Inflammatory macrophage (primary cell): ENCODE results near the gene ARHGEF3.
A peak's percentile ranks its signal among the peaks of the same experiment; 100 is the strongest.

Source experiments
- DNase-seq, 2 donors: peaks; one replicate each; pipeline ENCODE4 v3.0.0-alpha.2; 2020 to 2022

Gene ARHGEF3

DNA sequence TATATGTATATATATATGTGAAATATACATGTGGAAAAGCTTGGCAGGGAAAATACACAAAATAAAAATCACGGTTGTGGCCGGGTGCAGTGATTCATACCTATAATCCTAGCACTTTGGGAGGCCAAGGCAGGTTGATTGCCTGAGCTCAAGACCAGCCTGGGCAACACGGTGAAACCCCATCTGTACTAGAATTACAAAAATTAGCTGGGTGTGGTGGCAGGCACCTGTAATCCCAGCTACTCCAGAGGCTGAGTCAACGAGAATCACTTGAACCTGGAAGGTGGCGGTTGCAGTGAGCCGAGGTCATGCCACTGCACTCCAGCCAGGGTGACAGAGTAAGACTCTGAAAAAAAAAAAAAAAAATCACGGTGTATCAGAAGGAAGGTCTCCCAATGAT lies 20.8 kb upstream of the ARHGEF3 start:
- DNase-seq, result no peak

DNA sequence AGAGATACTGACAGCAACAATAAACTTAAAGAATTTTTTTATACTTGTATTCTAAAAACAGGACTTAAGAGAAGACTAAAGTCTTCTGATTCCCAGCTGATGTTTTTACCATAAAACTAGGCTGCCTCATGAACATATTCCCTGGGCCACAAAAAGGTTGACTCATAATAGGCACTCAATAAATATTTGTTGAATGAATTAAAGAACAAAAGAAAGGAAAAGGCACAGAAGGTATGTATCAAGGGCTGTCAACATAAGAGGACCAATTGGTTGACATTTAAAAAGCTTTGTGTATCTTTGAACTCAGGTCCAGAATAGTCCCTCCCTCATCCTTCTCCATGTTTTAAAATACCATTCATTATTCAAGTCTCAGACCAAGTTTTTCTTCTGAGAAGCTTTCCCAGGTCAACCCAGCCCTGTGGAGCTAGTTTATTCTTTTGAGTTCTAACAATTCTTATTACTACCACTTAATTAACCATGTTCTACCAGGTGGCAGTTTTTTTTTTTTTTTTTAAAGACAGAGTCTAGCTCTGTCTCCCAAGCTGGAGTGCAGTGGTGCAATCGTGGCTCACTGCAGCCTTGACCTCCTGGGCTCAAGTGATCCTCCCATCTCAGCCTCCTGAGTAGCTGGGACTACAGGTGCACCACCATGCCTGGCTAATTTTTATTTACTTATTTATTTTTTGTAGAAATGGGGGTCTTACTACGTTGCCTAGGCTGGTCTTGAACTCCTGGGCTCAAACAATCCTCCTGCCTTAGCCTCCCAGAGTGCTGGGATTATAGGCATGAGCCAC lies 17.5 kb upstream of the ARHGEF3 start:
- no peak for DNase-seq

DNA sequence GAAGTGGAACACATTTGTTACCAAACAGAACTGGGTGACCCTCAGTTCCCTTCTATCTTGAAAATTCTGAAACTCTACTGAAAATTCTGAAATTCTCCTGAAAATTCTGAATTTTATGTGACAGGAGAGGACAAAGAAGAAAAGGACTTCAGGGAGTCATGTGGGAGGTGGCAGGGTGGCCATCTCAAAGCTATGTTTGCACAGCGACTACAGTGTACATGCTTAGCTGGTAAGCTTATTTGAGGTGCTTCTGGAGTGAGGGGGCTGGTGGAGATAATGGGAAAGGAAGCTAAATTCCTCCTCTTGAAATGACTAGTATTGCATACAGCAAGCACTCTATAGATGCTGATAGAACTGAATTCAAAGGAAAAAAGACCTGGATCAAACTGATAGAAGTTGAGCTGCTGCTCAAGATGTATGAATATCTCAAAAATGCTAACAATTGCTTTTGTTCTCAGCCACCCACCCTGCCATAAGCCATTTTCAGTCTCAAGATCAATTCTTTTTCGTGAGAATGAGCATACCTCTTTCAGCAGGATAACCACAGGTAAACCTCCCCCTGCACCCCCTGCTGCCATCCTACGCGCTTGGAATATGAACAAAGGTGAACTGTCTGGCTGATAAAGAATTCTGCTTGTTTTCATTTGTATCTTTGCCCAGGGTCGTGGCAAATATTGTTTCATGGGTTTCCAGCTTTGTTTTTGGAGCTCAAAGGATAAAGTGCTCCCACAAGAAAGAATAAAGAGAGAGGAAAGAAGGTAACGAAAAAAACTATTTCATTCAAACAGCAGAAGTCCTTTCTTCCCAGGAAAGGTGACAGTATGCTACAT lies 16.6 kb upstream of the ARHGEF3 start:
- no peak for DNase-seq

DNA sequence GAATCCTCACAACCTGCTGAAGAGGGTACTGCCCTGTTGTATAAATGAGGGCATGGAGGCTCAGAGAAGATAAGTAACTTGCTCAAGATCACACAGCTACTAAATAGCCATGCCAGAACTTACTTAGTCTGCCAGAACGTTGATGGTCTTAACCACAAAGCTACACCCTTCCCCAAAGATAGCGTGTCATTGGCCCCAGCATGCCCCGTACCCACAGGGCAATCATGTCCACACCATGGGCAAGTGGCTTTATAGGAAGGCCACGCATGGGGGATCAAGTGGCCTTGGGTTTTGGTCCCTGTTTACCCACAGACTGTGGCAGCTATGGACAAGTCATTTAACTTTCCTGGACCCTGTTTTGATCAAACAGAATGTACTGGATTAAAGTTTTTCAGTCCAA lies 15.9 kb upstream of the ARHGEF3 start:
- DNase-seq, result no peak

DNA sequence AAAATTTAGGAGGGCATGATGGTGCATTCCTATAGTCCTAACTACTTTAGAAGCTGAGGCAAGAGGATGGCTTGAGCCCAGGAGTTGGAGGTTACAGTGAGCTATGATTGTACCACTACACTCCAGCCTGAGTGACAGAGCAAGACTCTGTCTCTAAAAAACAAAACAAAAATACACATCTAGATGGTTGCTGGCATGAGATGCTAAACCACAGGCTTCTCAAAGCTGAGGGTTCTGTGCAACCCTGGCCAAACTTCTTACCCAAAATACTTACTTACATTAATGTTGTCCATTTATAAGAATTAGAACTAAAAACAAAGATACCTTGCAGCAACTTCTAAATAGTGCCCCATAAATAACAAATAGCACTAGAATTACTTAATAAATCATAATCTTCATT lies 14.3 kb upstream of the ARHGEF3 start:
- no peak for DNase-seq

DNA sequence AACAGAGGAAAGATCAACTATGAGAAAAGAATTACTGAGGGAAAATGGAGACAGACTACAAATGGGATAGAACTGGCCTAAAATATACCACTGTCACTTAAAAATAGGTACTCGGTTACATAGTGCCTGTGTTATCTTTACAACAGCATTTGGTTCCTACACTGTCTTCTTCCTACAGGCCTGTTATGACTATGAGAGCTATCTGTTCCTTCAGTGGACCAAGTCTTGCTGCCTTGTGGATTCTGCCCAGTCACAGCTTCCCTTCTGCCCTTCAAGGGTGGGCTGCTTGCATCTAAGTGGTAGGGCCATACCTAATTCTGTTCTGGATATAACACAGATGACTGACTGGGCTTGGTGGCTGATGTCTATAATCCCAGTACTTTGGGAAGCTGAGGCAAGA lies 13.8 kb upstream of the ARHGEF3 start:
- DNase-seq, result no peak

DNA sequence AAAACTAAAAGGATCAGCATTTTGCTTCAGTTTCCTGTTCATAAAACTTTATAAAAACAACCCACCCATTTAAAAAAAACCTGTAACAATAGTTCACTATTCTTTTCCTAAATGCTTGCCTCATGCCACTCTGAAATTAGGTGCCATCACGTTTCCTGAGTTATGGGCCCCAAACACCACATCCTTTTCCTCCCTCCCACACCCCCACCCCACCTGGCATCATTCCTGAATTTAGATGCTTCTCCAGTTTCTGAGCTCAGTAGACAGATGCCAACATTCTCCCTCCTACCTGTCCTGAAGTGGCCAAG lies 11.9 kb upstream of the ARHGEF3 start:
- DNase-seq, result no peak

DNA sequence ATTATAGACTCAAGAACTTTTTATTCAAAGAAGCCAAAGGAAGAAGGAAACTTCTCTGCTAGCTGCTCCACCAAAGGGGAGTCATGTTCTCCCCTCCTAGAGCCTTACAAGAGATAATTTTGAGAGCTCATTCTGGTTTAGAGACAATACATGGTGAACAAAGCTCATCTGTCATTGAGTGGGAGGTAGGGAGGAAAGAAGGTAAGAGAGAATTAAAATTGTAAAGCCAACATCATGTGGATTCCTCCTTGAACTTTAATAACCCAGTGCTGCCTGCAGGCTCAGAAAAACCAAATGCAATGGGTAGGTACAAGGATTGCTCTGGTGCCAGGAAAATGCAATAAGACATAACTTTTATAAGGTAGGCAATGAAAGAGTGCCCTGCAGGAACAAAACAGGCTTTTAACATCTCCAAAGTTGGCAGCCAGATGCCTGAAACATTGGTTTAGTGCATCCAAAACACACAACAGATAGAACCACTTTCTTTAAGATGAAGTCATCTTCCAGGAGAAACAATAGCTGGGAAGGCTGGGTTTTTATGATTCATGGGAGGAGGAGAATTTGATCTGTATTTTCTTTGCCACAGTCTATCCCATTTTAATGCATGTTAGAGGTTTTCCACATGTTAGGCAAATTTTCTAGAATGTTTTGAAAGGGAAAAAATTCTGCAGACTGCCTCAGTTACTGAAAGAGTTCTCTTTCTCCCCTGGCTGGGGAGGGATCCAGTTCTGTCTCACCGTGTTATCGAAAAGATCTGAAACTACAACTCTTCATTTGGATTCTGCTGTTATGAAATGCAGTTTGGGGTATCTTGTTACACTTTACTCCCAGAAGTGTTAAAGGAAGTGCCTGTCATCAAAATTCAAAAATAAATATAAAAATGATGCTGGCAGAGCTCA lies 11.3 kb upstream of the ARHGEF3 start:
- no peak for DNase-seq

DNA sequence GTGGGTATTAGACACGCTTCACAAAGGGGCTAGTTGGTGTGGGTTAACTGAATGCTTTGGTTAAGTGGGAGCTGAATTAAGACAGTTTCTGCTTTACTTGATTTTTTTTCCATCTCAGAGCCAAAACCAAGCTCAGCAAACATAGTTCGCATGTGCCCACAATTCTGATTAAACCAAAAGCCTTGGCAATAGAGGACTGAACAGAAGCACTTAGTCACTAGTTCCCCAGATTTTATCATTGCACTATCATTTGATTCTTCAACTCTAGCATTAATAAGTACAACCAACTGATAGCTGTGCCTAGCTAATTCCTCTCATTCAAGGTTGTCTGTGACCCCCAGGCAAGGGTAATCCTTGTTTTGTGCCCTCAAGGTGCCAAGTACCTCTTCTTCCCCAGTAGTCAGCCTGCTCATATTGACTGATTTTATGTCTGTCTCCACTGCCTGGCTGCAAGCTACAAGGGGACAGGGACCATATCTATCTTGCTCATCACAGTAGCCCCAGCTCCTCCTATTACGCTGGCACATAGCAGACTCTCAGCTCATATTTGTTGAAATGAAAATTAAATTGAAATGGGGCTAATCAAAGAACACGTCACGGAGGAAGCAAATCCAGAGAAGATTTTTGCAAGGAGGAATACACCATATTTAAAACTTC lies 9.9 kb upstream of the ARHGEF3 start:
- DNase-seq, result no peak

DNA sequence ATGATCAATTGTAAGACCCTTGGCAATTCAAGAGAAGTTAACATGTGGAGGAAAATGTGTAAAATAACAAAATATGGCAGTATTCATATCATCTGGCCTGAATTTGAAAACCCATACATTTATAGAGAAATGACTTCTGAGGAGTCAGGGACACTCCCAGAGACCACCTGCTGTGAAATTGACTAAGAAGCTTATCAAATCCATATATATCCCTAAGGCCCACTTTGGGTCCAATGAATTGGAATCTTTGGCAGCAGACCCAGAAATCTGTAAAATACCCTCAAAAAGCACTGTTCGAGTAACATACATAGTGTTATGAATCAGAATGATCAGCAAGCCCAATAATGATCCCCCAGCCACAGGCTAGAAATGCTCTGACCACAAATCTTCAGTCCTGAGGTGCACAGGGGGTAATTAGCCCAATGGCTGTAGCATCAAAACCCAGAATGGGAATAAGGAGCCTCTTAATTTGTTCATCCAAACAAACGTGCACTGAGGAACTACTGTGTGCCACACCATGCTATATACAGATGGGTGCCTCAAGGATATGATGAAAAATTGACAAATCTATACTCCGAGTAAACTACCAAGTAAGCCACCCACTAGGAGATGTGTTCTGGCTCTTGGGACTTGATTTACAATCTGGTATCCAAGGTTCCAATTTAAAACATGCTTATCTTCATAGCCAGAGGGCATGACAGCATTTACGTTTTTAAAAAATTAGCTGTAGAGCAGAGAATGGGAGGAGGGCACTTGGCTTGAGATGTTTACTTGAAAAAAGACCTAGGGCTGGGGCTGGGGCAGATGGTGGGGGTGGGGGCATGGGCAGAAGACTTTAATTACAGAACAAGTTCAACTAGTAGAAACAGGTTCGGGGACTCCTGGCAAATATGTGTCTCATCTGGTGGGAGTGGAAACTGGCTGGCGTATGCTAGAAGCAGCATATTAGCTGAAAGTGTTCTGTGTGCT lies 9.1 kb upstream of the ARHGEF3 start:
- DNase-seq, result no peak

DNA sequence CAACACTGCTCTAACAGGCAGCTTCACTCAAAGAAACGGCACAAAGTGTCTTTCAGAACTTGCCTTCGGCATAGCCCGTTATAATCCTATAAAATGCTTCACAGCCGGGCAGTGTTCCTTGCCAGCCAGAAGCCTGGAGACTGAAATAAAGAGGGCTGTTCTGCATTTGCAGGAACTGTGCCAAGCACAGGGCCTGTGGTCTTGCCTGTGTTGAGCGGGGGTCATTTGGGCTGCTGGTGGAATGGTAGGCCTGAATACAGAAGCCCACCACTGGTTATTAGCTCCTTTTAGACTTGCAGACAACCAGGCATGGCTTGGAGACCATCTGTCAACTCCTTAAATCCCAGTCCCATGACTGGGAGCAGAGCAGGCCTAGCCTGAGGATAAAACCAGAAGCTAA lies 4.7 kb upstream of the ARHGEF3 start:
- no peak for DNase-seq

DNA sequence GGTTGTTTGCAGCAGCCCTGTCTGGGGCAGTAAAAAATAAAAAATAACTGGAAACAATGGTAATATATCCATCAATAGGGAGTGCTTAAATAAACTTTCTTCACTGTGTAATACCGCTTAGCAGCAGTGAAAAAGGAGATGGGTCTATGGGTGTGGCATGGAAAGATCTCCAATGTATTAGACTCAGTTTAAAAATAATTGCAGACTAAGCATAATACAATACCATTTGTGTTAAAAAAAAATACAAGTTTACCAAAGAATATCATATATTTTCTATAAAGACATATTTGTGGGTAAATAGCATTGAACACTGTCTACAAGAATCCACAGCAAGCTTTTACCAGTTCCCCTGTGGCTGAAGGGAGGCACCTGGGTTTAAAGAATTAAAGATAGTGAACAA lies 1.0 kb upstream of the ARHGEF3 start:
- DNase-seq, result no peak

DNA sequence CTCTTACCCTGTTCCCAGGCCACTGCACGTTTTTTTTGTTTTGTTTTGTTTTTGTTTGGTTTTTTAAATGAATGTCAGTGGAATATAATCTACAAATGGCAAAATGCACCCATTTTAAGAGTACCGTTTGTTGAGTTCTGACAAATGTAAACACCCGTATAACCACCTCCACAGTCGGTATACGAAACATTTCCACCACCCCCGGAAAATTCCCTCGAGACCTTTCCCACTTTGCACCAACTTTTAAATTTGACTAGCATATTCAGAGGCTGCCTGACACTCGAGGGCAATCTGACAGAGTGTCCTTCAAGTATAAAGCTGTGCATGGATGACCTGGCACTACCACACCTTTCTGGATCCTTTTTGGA lies 613 bp upstream of the ARHGEF3 start:
- DNase-seq, result no peak

DNA sequence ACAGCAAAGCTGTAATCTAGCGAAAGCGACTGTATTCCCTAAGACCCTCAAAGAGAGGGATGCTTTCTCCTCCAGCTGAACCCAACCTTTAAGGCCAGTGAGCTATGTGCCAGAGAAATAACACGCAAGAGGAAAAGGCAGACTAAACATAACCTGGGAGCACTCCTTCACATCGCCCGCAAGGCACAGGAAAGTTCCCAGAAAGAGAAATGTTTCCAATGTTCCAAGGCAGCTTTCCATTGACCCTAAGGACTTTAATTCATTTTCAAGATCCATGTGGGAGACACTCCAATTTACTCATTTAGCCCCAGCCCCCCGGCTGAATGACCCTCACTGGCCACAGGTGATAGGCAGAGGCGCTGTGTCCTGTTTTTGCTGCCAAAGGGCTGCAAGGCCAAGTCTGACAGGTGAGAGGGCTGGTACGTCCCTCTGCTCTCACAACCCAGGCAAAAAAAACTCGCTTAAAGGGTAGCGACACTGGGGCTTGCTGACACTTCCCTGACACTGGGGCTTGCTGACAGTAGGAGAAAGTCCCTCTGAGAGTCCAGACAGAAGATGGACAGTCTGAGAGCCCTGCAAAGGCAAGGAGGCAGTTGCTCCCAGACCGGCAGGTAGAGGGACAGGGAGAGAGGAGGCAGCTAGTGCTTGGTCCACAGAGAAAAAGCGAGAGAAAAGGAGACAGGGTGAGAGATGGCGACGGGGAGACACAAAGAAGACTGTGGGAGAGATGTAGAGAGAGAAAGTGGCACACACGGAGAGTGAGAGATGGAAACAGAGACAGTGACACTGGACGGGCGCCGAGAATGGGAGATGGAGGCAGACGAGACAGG lies 702 bp downstream of the ARHGEF3 start:
- peak in 1 of 2 donors; percentile 27 for DNase-seq

DNA sequence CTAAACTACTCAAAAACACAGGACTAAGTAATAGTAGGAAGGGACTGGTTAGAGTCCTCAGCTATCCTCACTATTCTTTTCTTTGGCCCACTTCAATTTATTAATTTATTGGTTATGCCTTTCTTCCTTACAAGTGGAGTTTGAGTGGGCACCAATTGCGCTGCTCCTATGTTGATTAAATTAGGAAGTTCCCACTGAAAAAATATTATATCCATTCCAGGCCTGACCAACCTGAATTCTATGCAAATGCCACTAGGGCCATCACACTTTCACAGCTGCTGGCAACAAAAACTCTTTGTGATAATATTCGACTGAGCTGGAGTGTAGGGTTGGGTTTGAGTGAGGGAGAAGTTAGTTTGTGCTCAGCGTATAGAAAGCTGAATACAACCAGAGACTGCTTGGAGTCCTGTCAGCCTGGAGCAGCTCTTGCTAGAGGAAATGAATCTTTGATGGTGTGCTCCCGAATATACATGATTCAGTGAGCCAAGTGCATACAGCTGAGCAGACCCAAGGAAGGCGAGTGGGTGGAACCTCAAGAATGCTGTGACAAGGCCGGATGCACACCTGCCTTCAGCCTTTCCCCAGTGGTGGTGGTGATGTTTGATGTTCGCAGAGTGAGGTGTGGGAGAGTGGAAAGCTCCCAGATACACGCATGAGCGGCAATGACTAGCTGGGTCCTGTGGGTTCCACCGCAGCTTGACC lies 1.5 kb downstream of the ARHGEF3 start:
- peak; percentile 20 to 49 for DNase-seq

DNA sequence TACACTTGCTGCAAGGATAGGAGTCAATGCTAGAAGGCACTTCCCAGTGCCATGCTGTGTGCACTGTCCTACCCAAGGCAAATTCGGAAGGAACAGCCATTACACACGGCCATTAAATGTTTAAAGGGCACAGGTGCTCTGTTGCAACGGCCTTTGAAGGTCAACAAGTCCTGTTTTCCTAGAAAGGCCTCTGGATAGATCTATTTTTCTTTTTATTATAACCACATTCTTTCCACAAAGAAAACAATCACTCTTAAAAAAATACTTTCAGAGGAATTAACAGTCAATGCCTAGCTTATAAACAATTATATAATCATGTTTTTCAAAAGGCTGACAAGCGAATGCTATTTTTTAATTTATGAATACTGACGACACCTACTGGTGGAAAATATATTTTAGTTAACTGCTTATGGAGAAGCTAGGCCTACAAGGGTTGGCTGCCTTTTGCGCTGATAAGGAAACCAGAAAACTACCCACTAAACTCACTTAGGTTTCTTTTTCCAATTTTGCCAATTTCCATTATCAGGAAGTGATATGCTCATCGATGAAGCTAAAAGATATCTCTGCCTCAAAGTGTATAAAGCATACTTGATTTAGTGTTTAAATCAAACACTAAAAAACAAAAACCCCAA lies 2.4 kb downstream of the ARHGEF3 start:
- peak; percentile 59 to 95 for DNase-seq

DNA sequence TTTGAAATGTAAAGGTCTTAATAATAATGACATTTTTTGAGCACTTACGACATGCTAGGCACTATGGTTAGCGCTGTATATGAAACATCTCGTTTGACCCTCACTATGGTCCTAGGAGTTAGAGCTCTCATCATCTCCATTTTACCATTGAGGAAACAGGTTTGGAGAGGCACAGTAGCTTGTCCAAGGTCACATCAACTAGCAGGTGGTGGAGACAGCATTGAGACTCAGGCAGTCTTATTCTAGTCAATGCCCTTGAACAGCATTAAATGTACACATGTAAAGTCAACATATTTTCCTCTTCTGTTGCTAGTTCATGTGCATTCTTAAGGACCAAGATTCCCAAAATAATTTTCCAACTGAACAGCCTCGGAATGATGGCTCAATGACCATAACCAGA lies 4.8 kb downstream of the ARHGEF3 start:
- DNase-seq, result no peak

DNA sequence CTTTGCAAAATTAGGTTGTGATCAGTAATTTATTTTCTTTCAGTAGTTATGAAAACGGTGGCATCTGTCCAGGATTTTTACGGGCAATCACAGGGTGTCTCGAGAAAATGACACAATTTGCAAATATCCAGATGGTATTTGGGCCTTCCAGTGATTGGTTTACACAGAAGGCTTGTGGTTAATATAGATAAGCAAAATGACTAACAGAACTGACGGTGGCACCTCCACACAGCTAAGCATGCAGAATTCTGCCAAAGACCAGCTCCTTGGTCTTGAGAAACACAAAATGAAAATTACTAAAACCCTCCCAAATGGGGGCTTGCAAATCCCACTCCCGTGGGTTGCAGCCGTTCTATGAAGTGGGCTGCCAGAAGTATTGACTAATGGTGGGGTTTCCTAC lies 5.5 kb downstream of the ARHGEF3 start:
- DNase-seq, result peak in 1 of 2 donors; percentile 38

DNA sequence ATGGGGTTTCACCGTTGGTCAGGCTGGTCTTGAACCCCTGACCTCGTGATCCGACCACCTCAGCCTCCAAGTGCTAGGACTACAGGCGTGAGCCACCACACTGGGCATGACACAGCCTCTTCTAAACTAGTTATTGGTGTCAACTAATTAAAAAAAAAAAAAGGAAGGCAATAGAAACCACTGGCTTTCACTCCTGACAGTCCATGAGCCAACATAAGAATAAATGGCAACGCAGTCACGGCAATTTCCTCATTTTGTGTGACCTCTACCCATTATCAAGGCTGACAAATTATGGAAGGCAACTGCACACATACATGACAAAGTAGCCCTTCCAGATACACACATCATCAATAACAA lies 5.9 kb downstream of the ARHGEF3 start:
- peak; percentile 87 to 89 for DNase-seq
